GM12891 (cell line): ENCODE results near the gene IGF2.

Experiments used
- PAX5 ChIP-seq: IDR thresholded peaks from 2 replicates; pipeline ENCODE4 v1.6.1; 2011; ENCODE audit warnings: low read length, moderate library complexity, mild to moderate bottlenecking; ENCODE audit not compliant: insufficient read depth, severe bottlenecking
- POLR2A ChIP-seq: IDR thresholded peaks from 2 replicates; pipeline ENCODE4 v1.6.1; 2011; ENCODE audit warnings: low read depth, low read length, control low read depth
- POLR2AphosphoS5 ChIP-seq: IDR thresholded peaks from 2 replicates; pipeline ENCODE4 v1.6.1; 2011; ENCODE audit warnings: low read depth, low read length, control low read depth
- POU2F2 ChIP-seq: IDR thresholded peaks from 2 replicates; pipeline ENCODE4 v1.6.1; 2011; ENCODE audit warnings: low read depth, mild to moderate bottlenecking, control low read depth, low read length, moderate library complexity
- TAF1 ChIP-seq: IDR thresholded peaks from 2 replicates; pipeline ENCODE4 v1.6.1; 2011; ENCODE audit warnings: low read depth, low read length, control low read depth

GRCh38 chr11:2166091-2166851 is 27.1 kb upstream of the IGF2 start:
- no peak for TF ChIP-seq POLR2AphosphoS5
- TF ChIP-seq TAF1: no peak
- TF ChIP-seq POLR2A: no peak
- TF ChIP-seq PAX5: no peak
- TF ChIP-seq POU2F2: no peak
